Endothelial cell of umbilical vein (primary cell): ENCODE data around the gene CDC42SE2.

Source experiments
- CTCF ChIP-seq, 2 donors: IDR thresholded peaks; 1 replicate in 1 of 2; 2 replicates in 1 of 2; pipeline ENCODE4 v1.5.1; 2011; ENCODE audit warnings: low read length in 2 of 2, mild to moderate bottlenecking in 2 of 2, moderate library complexity in 2 of 2, control low read depth in 1 of 2, inconsistent platforms in 1 of 2, low read depth in 1 of 2; ENCODE audit not compliant: insufficient read depth in 1 of 2; ENCODE audit errors: extremely low read depth in 1 of 2
- POLR2A ChIP-seq: IDR thresholded peaks from 2 replicates; pipeline ENCODE4 v1.6.1; 2012; ENCODE audit warnings: low read depth, mild to moderate bottlenecking, control low read depth, low read length

- TF ChIP-seq POLR2A (no peak), CTCF (IDR thresholded peaks at IDR 0.05; ENCODE audit: extremely low read depth in 1 of 2, insufficient read depth in 1 of 2, low read depth in 1 of 2, low read length in 2 of 2) (peak; percentile 37 to 49)
These were observed 118.8 kb downstream of the CDC42SE2 start for GRCh38 chr5:131382407-131383395.
